Sigmoid colon (tissue), 4 donors: ENCODE data around the gene GHDC.

Experiments
- CTCF ChIP-seq, 4 experiments: fragments of 450-650 bp in 3 of 4; fragments of 200-600 bp in 1 of 4; IDR thresholded peaks; one replicate each; pipeline ENCODE4 v1.5.1; 2016 to 2019; ENCODE audit warnings: antibody characterized with exemption in 4 of 4, mild to moderate bottlenecking in 3 of 4, moderate library complexity in 2 of 4
- POLR2AphosphoS5 ChIP-seq, 4 donors: sonication (generic); formaldehyde crosslinking; IDR thresholded peaks; one replicate each; pipeline ENCODE4 v1.6.1; 2017; ENCODE audit warnings: antibody characterized with exemption in 4 of 4

GRCh38 chr17:42214156-42214555 lies 19.9 kb upstream of the GHDC start:
- TF ChIP-seq CTCF (IDR thresholded peaks at IDR 0.05): no peak
- TF ChIP-seq POLR2AphosphoS5 (IDR thresholded peaks at IDR 0.05): no peak
